GM18502 (cell line): ENCODE data around the gene POLR2A.

Experiments
- ATAC-seq: cut with Tn5 transposase; IDR thresholded peaks from one replicate; pipeline ENCODE4 v1.9.1; 2021; ENCODE audit warnings: mild to moderate bottlenecking; ENCODE audit not compliant: unreplicated experiment, poor library complexity

POLR2A gene

GRCh38 chr17:7499161-7499560 is 15.0 kb downstream of the POLR2A start:
- ATAC-seq, result no peak

GRCh38 chr17:7501729-7502128 is 17.6 kb downstream of the POLR2A start:
- ATAC-seq, result no peak

GRCh38 chr17:7502171-7502847 is 18.1 kb downstream of the POLR2A start:
- ATAC-seq, result no peak

DNA sequence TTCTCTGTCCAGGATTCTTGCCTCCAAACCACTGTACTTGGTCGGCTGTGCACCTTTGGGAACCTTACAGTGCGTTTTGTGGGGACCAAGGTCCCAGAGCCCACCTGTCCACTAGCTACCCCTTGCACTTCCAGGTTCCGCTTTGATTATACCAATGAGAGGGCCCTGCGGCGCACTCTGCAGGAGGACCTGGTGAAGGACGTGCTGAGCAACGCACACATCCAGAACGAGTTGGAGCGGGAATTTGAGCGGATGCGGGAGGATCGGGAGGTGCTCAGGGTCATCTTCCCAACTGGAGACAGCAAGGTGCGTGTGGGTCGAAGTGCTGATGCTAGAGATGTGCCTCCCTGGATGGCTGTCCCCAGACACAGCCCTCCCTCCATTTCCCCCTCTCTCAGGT is 18.8 kb downstream of the POLR2A start:
- no peak for ATAC-seq

DNA sequence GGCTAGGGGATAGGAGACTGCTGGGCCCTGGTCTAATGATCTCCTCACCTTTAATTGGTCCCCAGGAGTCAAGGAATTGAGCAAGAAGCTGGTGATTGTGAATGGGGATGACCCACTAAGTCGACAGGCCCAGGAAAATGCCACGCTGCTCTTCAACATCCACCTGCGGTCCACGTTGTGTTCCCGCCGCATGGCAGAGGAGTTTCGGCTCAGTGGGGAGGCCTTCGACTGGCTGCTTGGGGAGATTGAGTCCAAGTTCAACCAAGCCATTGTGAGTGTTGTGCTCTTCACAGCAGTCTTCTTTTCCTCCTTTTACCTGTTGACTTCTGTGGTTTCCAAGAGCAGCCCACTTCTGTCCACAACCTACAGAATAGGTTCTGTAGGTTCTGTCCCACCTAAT is 19.4 kb downstream of the POLR2A start:
- no peak for ATAC-seq

DNA sequence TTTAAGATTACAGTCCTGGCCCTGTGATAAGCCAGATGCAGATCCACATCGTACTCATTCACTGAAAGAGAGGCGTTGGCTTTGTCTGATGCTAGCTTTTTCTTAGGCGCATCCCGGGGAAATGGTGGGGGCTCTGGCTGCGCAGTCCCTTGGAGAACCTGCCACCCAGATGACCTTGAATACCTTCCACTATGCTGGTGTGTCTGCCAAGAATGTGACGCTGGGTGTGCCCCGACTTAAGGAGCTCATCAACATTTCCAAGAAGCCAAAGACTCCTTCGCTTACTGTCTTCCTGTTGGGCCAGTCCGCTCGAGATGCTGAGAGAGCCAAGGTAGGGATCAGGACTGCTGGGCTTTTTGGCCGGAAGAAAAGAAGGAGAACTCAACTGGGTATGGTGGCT is 24.0 kb downstream of the POLR2A start:
- no peak for ATAC-seq

GRCh38 chr17:7508846-7509245 is 24.7 kb downstream of the POLR2A start:
- ATAC-seq, result no peak

- ATAC-seq, result no peak
Measured at GRCh38 chr17:7509937-7510336, 25.8 kb downstream of the POLR2A start.

GRCh38 chr17:7511108-7511507 is 26.9 kb downstream of the POLR2A start:
- ATAC-seq, result no peak

GRCh38 chr17:7512105-7512504 is 27.9 kb downstream of the POLR2A start:
- no peak for ATAC-seq

DNA sequence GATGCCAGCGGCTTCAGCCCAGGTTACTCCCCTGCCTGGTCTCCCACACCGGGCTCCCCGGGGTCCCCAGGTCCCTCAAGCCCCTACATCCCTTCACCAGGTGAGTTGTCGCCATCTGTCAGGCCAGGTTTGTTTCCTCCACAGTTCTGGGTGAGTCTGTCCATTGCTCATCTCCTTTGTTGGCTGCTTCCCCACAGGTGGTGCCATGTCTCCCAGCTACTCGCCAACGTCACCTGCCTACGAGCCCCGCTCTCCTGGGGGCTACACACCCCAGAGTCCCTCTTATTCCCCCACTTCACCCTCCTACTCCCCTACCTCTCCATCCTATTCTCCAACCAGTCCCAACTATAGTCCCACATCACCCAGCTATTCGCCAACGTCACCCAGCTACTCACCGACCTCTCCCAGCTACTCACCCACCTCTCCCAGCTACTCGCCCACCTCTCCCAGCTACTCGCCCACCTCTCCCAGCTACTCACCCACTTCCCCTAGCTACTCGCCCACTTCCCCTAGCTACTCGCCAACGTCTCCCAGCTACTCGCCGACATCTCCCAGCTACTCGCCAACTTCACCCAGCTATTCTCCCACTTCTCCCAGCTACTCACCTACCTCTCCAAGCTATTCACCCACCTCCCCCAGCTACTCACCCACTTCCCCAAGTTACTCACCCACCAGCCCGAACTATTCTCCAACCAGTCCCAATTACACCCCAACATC is 28.8 kb downstream of the POLR2A start:
- ATAC-seq, result no peak

- no peak for ATAC-seq
Measured at GRCh38 chr17:7513850-7514419, 29.8 kb downstream of the POLR2A start.

GRCh38 chr17:7515911-7516610 is 31.9 kb downstream of the POLR2A start:
- ATAC-seq, result no peak

DNA sequence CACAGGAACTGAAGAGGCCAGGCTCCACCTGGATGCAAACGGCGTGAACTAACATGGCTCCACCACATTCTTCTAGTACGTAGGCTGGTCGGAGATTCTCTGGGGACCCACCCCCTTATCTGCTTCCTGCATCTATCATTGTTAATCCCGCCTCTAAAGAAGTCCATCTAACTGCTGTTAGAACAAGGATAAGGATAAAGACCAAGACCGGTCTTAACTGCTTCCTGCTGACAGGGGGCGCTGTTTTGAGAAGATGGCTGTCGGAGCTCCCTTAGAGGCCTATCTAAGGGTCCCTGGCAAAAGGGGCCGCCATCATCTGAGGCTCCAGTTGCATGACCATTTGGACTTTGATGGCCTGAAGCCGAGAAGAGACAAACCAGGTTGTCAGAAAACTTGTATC is 38.9 kb downstream of the POLR2A start:
- ATAC-seq, result no peak

DNA sequence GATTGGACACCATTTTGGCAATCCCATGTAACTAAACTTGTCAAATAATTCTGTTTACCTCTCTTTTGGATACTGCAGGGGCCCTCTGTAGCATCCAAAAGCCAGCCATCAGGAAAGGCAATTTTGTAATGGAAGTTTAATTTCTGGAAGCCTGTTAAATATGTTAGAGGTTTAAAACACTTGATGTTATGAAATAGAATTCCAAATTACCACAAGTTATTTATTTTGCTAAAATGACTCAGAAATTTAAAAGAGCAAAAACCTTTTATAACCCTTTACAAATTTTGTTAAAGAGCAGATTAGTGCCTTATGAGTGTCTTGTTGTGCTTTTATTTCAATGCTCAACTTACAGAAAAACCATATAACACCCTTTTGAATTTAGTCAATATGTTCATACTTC is 44.7 kb downstream of the POLR2A start:
- ATAC-seq, result no peak

- ATAC-seq, result no peak
Measured at GRCh38 chr17:7530023-7530900, 46.1 kb downstream of the POLR2A start.

DNA sequence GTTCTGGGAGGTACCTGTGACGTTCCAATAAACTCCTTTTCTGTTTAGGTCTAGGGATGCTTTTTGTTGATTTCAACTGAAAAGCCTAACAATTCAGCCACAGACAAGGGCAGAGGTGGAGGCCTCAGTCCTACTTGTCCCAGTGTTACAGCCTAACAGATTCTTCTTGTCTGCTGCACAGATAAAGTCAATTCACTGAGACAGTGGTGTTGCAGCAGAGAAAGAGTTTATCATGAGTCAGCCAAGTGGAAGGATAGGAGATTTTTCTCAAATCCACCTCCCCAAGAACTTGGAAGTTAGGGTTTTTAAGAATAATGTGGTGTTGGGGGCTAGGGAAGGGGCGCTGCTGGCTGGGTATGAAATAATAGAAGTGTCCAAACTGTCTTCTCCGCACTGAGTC is 53.9 kb downstream of the POLR2A start:
- ATAC-seq, result no peak

GRCh38 chr17:7538891-7539545 is 54.9 kb downstream of the POLR2A start:
- ATAC-seq, result no peak

DNA sequence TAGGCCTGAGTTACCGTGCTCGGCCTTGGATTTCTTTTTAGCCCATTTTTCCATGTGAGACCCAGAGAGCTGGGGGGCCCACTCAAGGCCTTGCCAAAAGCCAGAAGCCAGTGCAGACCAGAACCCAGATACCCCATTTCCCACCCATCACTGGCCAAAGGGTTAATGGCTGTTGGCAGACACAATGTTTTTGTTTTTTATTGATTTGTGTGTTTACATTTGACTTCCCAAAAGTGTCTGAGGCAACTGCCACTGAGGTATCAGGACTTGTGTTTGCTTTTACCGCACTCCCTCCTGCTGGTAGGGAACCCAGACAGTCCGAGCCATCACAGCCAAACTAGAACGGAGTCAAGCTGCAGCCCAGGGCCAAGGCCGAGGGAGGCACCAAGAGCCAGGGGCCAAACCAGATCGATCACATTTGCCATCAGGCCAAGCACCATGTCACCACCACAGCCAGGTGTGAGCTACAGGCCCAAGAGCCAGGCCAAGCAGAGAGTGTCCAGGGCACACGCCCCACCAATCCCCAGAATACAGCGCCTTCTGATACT is 57.0 kb downstream of the POLR2A start:
- no peak for ATAC-seq
